Measurements from ENCODE around the gene SCCPDH.
A peak's percentile ranks its signal among the peaks of the same experiment; 100 is the strongest.

The SCCPDH gene

GRCh38 chr1:246750752-246751151 is 26.5 kb downstream of the SCCPDH start:
- no peak for DNase-seq (ENCODE audit: low read depth)

- DNase-seq (ENCODE audit: low read depth) = peak; percentile 31
Measured at GRCh38 chr1:246753670-246754535, 29.7 kb downstream of the SCCPDH start.

GRCh38 chr1:246755419-246755818 is 31.2 kb downstream of the SCCPDH start:
- no peak for DNase-seq (ENCODE audit: low read depth)

GRCh38 chr1:246760422-246761347 is 36.5 kb downstream of the SCCPDH start:
- DNase-seq (ENCODE audit: low read depth) = no peak

- no peak for DNase-seq (ENCODE audit: low read depth)
Measured at GRCh38 chr1:246761396-246761795, 37.2 kb downstream of the SCCPDH start.

- DNase-seq (ENCODE audit: low read depth) = no peak
Measured at GRCh38 chr1:246765521-246765920, 41.3 kb downstream of the SCCPDH start.

GRCh38 chr1:246768403-246769020 is 44.3 kb downstream of the SCCPDH start:
- no peak for DNase-seq (ENCODE audit: low read depth)

- no peak for DNase-seq (ENCODE audit: low read depth)
Measured at GRCh38 chr1:246769306-246769705, 45.1 kb downstream of the SCCPDH start.

GRCh38 chr1:246771366-246771765 is 47.2 kb downstream of the SCCPDH start:
- DNase-seq (ENCODE audit: low read depth) = no peak

GRCh38 chr1:246772686-246773085 is 48.5 kb downstream of the SCCPDH start:
- DNase-seq (ENCODE audit: low read depth) = no peak

- no peak for DNase-seq (ENCODE audit: low read depth)
Measured at GRCh38 chr1:246773213-246773641, 49.0 kb downstream of the SCCPDH start.

- no peak for DNase-seq (ENCODE audit: low read depth)
Measured at GRCh38 chr1:246775531-246776385, 51.5 kb downstream of the SCCPDH start.

- no peak for DNase-seq (ENCODE audit: low read depth)
Measured at GRCh38 chr1:246776923-246777322, 52.7 kb downstream of the SCCPDH start.

GRCh38 chr1:246778663-246779062 is 54.5 kb downstream of the SCCPDH start:
- DNase-seq (ENCODE audit: low read depth) = no peak

- no peak for DNase-seq (ENCODE audit: low read depth)
Measured at GRCh38 chr1:246779561-246780175, 55.5 kb downstream of the SCCPDH start.

GRCh38 chr1:246780264-246780663 is 56.1 kb downstream of the SCCPDH start:
- no peak for DNase-seq (ENCODE audit: low read depth)

GRCh38 chr1:246781212-246781611 is 57.0 kb downstream of the SCCPDH start:
- DNase-seq (ENCODE audit: low read depth) = no peak

GRCh38 chr1:246782120-246782900 is 58.1 kb downstream of the SCCPDH start:
- DNase-seq (ENCODE audit: low read depth) = no peak

- DNase-seq (ENCODE audit: low read depth) = no peak
Measured at GRCh38 chr1:246784621-246785493, 60.6 kb downstream of the SCCPDH start.
